HG03354 (cell line): Measurements from ENCODE around the gene MAB21L2.

Source experiments
- ATAC-seq: cut with Tn5 transposase; IDR thresholded peaks from one replicate; pipeline ENCODE4 v1.9.1; 2021; ENCODE audit warnings: mild to moderate bottlenecking; ENCODE audit not compliant: unreplicated experiment, poor library complexity, severe bottlenecking

MAB21L2 gene

DNA sequence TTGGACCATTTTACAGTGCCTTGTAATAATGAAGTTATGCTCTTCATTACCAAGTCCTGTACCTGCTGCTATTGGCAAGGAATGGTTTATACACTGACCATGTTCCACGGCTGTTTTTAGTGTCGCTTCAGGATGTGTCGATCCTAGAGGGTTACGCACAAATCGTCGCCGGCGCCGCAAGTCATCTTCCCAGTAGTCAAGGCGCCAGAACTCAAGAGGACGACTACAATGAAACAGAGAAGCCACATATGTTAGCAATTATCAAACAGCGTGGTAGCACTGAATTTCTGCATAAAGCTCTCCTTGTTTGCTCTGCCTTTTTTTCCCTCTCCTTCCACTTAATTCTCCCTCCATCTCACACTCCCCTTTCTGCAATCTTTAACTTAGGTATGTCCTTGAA is 17.0 kb downstream of the MAB21L2 start:
- no peak for ATAC-seq

DNA sequence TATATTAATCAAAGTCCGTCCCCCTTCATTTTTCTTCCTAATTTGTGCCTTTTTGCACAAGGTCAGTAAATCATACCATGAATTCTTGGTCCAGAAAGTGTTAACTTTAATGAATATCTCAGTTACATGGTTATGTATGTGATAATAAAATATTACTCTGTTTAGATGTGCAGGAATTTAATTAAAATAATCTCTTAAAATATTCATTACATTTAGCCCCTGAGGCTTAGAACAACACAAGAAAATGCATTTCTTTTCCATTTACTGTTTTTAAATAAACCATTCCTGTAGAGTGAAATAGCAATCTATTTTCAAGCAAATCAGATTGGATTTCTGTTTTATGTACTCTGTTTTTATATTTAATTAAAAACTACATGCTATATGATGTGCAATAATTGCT is 17.6 kb downstream of the MAB21L2 start:
- no peak for ATAC-seq

DNA sequence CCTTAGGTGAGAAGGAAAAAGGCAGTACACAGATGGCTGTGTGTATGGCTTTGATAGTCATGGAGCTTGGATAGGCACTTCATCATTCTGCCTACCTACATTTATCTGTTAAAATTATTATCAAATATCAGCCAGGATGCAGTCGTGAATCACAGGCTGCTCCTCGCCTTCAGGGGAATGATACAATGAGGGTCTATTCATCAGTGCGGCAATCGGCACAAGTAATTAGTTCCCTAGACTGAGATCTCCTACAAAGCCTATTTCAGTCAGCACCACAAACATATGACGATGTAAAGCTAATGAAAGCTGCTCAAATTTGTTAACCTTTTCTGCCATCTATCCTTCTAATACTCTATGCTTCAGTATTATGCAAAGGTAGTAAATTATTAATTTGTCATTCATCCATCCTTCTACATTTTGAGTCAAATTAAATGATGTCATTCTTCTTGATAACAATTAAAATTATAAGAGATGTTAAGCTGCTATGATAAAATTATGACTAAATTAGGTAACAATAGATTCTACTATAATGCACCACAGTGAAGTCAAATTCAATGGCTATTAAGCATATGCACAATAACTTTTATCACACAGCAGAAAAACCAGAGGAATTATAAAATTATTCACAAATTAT is 19.0 kb downstream of the MAB21L2 start:
- no peak for ATAC-seq

DNA sequence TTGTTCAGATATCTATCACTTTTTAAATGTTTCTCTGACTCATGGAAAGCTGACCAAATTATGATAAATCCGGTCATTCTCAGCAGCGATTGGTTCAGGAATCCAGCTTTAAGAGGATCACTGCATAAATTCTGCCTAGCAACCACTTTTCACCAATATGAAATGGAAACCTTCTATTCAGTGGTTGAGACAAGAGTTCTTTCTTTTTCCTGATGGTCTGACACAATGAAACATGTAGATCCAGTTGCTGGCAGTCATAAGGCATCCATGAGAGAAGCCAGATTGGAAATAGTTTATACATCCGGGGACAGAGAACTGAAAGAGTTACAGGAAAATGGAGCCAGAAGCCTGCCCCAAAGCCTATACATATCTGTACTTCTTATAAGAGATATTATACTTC is 27.2 kb downstream of the MAB21L2 start:
- no peak for ATAC-seq

DNA sequence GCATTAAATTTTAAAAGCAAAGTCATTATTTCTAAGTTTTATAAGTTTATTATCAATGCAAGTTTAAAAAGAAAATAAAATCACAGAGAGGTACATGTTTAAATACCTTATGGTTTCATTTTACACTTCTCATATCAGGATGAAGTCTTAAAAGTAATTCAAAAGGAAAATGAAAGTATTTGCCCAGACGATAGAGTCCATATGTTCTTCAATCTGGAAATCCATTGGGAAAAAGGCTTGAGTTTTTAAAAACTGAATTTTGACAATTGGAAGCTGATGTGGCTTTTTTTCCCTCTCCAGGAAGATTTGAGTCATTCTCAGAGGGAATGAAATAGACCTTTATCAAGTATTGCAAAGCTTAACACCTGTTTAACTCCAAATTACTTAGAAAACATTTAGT is 37.1 kb downstream of the MAB21L2 start:
- no peak for ATAC-seq

DNA sequence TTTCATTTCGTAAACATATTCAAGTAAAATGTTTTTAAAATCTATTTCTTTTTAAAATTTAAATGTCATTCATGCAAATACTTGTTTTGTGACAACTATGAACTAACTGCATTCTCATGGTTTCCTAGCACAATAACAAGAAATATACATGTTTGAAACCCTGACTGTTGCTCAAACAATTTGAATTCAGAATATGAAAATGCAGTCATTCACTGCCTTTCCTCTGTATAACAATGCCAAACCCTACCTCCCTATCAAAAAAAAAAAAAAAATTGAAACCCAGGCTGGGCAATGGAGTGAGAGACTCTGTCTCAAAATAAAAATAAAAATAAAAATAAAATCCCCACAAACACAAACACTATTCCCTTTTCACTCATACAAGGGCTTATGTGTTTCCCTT is 42.1 kb downstream of the MAB21L2 start:
- no peak for ATAC-seq

DNA sequence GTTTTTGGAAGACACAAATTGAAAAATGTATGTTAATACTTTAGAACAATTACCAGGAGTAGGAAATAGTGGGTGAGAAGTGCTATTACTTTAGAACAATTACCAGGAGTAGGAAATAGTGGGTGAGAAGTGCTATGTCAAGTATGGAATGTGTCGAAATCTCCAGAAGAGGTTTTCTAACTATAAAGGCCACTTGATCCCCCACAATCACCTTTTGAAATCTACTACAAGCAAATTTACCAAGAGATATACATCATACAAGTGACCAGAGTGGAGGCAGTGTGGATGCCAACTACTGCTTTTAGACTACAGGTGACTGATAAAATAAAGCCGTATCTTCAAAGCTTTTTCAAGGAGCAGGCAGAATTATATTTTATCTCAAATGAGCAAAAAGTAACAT is 43.1 kb downstream of the MAB21L2 start:
- ATAC-seq = no peak

DNA sequence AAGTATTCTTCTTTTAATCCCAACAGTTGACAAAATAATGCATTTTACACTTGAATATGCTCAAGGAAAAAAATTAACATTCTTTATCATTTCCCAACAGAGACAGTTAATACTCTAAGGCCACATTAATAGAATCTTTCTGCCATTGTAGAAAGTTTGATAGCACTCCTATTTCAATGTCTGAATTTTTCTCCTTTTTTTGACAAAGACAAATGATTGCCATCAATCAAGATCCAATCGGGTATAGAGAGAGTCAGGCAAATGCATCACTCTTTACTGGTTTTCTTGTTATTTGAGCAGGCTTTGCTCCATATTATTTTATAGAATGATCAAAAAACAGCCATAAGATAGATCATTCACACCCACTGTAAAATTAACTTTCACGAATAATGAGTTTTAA is 46.1 kb downstream of the MAB21L2 start:
- ATAC-seq = no peak

DNA sequence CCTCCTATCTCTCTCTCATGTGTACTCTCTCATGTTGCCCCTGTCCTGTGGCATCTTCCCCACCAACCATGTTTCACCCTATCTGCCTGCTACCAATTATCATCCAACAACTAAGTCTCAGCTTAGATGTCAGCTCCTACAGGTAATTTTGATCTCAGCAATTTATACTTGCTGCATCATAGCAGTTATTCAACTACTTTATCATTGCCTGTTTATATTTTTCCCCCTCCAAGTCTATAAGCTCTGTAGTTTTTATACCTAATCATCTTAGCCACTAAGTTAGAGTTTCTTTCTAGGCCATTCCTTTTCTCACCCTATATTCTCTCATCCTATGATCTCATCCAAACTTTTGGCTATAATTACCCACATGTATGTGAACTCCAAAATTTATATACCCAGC is 50.7 kb downstream of the MAB21L2 start:
- no peak for ATAC-seq
